Progenitor cell of endocrine pancreas (in vitro differentiated cells): Measurements from ENCODE around the gene EPS15. TPM values are rescaled to one million over a fixed set of nuclear protein-coding genes. Genes with fewer than 3 reads are reported as not detected.

Experiments used
- DNase-seq: peaks from one replicate; pipeline ENCODE4 v3.0.0; 2021; ENCODE audit warnings: low spot score; ENCODE audit not compliant: unreplicated experiment
- H3K27ac Mint-ChIP-seq: 2 replicates; pipeline ENCODE4 v1.8.0; 2021; ENCODE audit warnings: mild to moderate bottlenecking, moderate library complexity, mixed read lengths
- H3K27me3 Mint-ChIP-seq: 2 replicates; pipeline ENCODE4 v1.8.0; 2021; ENCODE audit warnings: mixed read lengths
- H3K36me3 Mint-ChIP-seq: 2 replicates; pipeline ENCODE4 v1.8.0; 2022; ENCODE audit warnings: mixed read lengths; ENCODE audit not compliant: insufficient read depth
- H3K4me1 Mint-ChIP-seq: 2 replicates; pipeline ENCODE4 v1.8.0; 2021; ENCODE audit warnings: low read depth, mixed read lengths
- H3K4me3 Mint-ChIP-seq: 2 replicates; pipeline ENCODE4 v1.8.0; 2021; ENCODE audit warnings: low read depth, mild to moderate bottlenecking, moderate library complexity, mixed read lengths
- H3K9me3 Mint-ChIP-seq: 2 replicates; pipeline ENCODE4 v1.8.0; 2021; ENCODE audit warnings: low read depth, mixed read lengths
- CTCF ChIP-seq: fragments of 200-600 bp; sonication (generic); IDR thresholded peaks from one replicate; pipeline ENCODE4 v1.5.0; 2021; ENCODE audit warnings: antibody characterized with exemption, mild to moderate bottlenecking; ENCODE audit not compliant: unreplicated experiment
- total RNA-seq: library from RNA; stranded (reverse); gene quantifications from 2 replicates; pipeline ENCODE4 v1.2.1, GENCODE V29; 2021

EPS15 gene
- total RNA-seq, 1 donor from 2014 or later = 63.8 TPM

GRCh38 chr1:51372561-51372960 is 146.5 kb downstream of the EPS15 start:
- Mint-ChIP-seq H3K27me3 (no peaks in the 10 kb centered on the region), H3K36me3 (peaks cover 21% of the 10 kb centered on the region), H3K4me3 (no peak overlapping the region), H3K4me1 (no peaks in the 10 kb centered on the region), H3K9me3 (peaks cover 6% of the 10 kb centered on the region), H3K27ac (no peak overlapping the region)
- DNase-seq = no peak
- no peak for TF ChIP-seq CTCF

GRCh38 chr1:51369171-51369570 is 149.9 kb downstream of the EPS15 start:
- TF ChIP-seq CTCF = no peak
- Mint-ChIP-seq H3K4me1 (peaks cover 4% of the 10 kb centered on the region), H3K9me3 (no peaks in the 10 kb centered on the region), H3K36me3 (peaks cover 15% of the 10 kb centered on the region), H3K4me3 (no peak overlapping the region), H3K27ac (no peak overlapping the region), H3K27me3 (no peaks in the 10 kb centered on the region)
- DNase-seq = no peak

GRCh38 chr1:51365774-51366173 is 153.3 kb downstream of the EPS15 start:
- Mint-ChIP-seq H3K27ac (no peak overlapping the region), H3K9me3 (no peaks in the 10 kb centered on the region), H3K27me3 (no peaks in the 10 kb centered on the region), H3K4me1 (peaks cover 4% of the 10 kb centered on the region), H3K4me3 (no peak overlapping the region), H3K36me3 (peaks cover 14% of the 10 kb centered on the region)
- no peak for DNase-seq
- no peak for TF ChIP-seq CTCF

- H3K9me3 Mint-ChIP-seq = no peaks in the 10 kb centered on the region
Observed at GRCh38 chr1:51359879-51360278, 159.2 kb downstream of the EPS15 start.

GRCh38 chr1:51355382-51355781 is 163.7 kb downstream of the EPS15 start:
- TF ChIP-seq CTCF = no peak
- H3K27ac Mint-ChIP-seq = no peak overlapping the region
- H3K36me3 Mint-ChIP-seq = peaks cover 4% of the 10 kb centered on the region
- peaks cover 8% of the 10 kb centered on the region for H3K4me1 Mint-ChIP-seq
- H3K27me3 Mint-ChIP-seq = no peaks in the 10 kb centered on the region
- DNase-seq = no peak
- H3K9me3 Mint-ChIP-seq = no peaks in the 10 kb centered on the region
- H3K4me3 Mint-ChIP-seq = no peak overlapping the region

More at GRCh38 chr1:51359879-51360278, 159.2 kb downstream of the EPS15 start:
- peaks cover 5% of the 10 kb centered on the region for H3K4me1 Mint-ChIP-seq
- no peak overlapping the region for H3K4me3 Mint-ChIP-seq
- DNase-seq = no peak
- TF ChIP-seq CTCF = no peak
- peaks cover 11% of the 10 kb centered on the region for H3K36me3 Mint-ChIP-seq
- H3K27me3 Mint-ChIP-seq = no peaks in the 10 kb centered on the region
- no peak overlapping the region for H3K27ac Mint-ChIP-seq
